ENCODE results near the gene PRKAR1B.

DNA sequence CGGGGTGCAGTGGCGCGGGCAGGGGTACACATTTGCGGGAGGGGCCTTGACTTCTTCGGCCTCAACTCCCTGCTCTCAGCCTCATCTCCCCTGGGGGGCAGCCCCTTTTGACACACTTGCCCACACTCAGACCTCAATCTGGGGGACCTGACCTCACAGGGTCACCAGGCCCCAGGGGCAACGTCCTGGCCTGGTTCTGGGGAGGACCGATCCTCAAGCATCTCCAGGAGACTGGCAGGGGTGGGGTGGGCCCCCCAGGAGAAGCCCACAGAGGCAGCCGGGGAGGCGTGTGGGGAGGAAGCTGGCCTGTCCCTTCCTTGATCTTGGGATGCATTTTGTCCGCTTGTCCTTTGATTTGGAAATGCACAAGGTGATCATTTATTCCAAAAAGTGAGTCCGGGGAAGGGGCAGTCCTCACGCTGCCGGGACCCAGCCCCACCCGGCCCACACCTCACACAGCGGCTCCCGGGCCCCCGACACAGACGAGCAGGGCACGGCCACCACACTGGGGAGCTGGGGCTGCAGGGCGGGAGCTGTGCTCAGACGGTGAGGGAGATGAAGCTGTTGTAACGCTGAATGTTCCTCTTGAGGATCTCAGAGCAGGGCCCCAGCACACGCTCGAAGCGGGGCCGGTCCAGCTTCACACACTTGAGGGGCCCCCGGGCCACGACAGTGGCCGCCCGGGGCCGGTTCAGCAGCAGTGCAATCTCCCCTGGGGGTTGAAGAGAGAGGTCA lies 177.0 kb downstream of the PRKAR1B start:
- TF ChIP-seq, protein P1, sequence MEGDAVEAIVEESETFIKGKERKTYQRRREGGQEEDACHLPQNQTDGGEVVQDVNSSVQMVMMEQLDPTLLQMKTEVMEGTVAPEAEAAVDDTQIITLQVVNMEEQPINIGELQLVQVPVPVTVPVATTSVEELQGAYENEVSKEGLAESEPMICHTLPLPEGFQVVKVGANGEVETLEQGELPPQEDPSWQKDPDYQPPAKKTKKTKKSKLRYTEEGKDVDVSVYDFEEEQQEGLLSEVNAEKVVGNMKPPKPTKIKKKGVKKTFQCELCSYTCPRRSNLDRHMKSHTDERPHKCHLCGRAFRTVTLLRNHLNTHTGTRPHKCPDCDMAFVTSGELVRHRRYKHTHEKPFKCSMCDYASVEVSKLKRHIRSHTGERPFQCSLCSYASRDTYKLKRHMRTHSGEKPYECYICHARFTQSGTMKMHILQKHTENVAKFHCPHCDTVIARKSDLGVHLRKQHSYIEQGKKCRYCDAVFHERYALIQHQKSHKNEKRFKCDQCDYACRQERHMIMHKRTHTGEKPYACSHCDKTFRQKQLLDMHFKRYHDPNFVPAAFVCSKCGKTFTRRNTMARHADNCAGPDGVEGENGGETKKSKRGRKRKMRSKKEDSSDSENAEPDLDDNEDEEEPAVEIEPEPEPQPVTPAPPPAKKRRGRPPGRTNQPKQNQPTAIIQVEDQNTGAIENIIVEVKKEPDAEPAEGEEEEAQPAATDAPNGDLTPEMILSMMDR (IDR thresholded peaks at IDR 0.05), result no peak
- TF ChIP-seq POLR2A (IDR thresholded peaks at IDR 0.05), result no peak
- TF ChIP-seq EP300 (IDR thresholded peaks at IDR 0.05), result no peak
- no peak for TF ChIP-seq POLR2AphosphoS5 (IDR thresholded peaks at IDR 0.05)
